Fibroblast of lung (primary cell): ENCODE data around the gene HIP1. TPM values are rescaled to one million over a fixed set of nuclear protein-coding genes. Genes with fewer than 3 reads are reported as not detected.

Experiments
- DNase-seq, 2 donors: peaks; one replicate each; pipeline versions ENCODE4 v3.0.0 to v3.0.0-alpha.2; 2010; ENCODE audit warnings: low read depth in 2 of 2
- H2AFZ ChIP-seq: 2 replicates; pipeline ENCODE4 v1.5.1; 2012; ENCODE audit warnings: low read length, control low read depth, inconsistent platforms
- H3K27ac ChIP-seq: 2 replicates; pipeline ENCODE4 v1.5.1; 2011; ENCODE audit warnings: low read length, control low read depth; ENCODE audit not compliant: insufficient read depth
- H3K27me3 ChIP-seq: 2 replicates; pipeline ENCODE4 v1.5.1; 2011; ENCODE audit warnings: mild to moderate bottlenecking, low read length; ENCODE audit not compliant: control insufficient read depth, insufficient read depth
- H3K36me3 ChIP-seq: 2 replicates; pipeline ENCODE4 v1.5.1; 2011; ENCODE audit warnings: low read length; ENCODE audit not compliant: control insufficient read depth, insufficient read depth
- H3K4me1 ChIP-seq: 2 replicates; pipeline ENCODE4 v1.5.1; 2011; ENCODE audit warnings: low read length; ENCODE audit not compliant: control insufficient read depth, insufficient read depth; ENCODE audit errors: extremely low read depth
- H3K4me2 ChIP-seq: 2 replicates; pipeline ENCODE4 v1.5.1; 2011; ENCODE audit warnings: low read length, control low read depth; ENCODE audit not compliant: insufficient read depth; ENCODE audit errors: extremely low read depth
- H3K4me3 ChIP-seq, 4 experiments: fragments of 200-600 bp in 1 of 4; sonication (generic) in 1 of 4; replicated peaks in 1 of 4; 2 replicates each; pipeline ENCODE4 v1.5.1; 2011 to 2016; ENCODE audit warnings: low read length in 4 of 4, low read depth in 3 of 4, mild to moderate bottlenecking in 3 of 4, control low read depth in 2 of 4, inconsistent platforms in 1 of 4, mixed read lengths in 1 of 4; ENCODE audit not compliant: insufficient read depth in 1 of 4; ENCODE audit errors: control extremely low read depth in 1 of 4
- H3K79me2 ChIP-seq: 2 replicates; pipeline ENCODE4 v1.5.1; 2012; ENCODE audit warnings: mild to moderate bottlenecking, low read length, inconsistent platforms; ENCODE audit not compliant: control insufficient read depth, insufficient read depth
- H3K9ac ChIP-seq: 2 replicates; pipeline ENCODE4 v1.5.1; 2011; ENCODE audit warnings: mild to moderate bottlenecking, low read length, control low read depth; ENCODE audit not compliant: insufficient read depth
- H3K9me3 ChIP-seq: 2 replicates; pipeline ENCODE4 v1.5.1; 2012; ENCODE audit warnings: low read depth, low read length; ENCODE audit not compliant: control insufficient read depth, insufficient read depth
- H4K20me1 ChIP-seq: 2 replicates; pipeline ENCODE4 v1.5.1; 2011; ENCODE audit warnings: low read length; ENCODE audit not compliant: control insufficient read depth, insufficient read depth; ENCODE audit errors: extremely low read depth
- EZH2 ChIP-seq: IDR thresholded peaks from 2 replicates; pipeline ENCODE4 v1.5.1; 2012; ENCODE audit warnings: low read length, control low read depth, mild to moderate bottlenecking; ENCODE audit errors: missing control alignments
- polyA plus RNA-seq, 2 donors: library from polyadenylated mRNA; depleted of rRNA in 1 of 2; stranded (reverse) in 1 of 2; unstranded in 1 of 2; fragments of >200 nt; gene quantifications; 2 replicates each; pipeline ENCODE4 v1.2.1, GENCODE V29; 2011 to 2012; ENCODE audit warnings: missing spikeins in 1 of 2
- total RNA-seq: library from RNA; depleted of rRNA; stranded (reverse); fragments of >200 nt; gene quantifications from 2 replicates; pipeline ENCODE4 v1.2.1, GENCODE V29; 2014
- TF ChIP-seq, protein P1 (sequence below), 2 donors: IDR thresholded peaks in 1 of 2; conservative IDR thresholded peaks in 1 of 2; 1 replicate in 1 of 2; 2 replicates in 1 of 2; pipeline ENCODE4 v1.5.1; 2011 to 2012; ENCODE audit warnings: low read length in 2 of 2, control low read depth in 1 of 2, inconsistent platforms in 1 of 2, low read depth in 1 of 2, mild to moderate bottlenecking in 1 of 2

HIP1 gene
- total and polyA plus RNA-seq, 2 donors (not counting 1 experiment from before 2014, with no cell fraction given) = 27.2 to 31.3 TPM

DNA sequence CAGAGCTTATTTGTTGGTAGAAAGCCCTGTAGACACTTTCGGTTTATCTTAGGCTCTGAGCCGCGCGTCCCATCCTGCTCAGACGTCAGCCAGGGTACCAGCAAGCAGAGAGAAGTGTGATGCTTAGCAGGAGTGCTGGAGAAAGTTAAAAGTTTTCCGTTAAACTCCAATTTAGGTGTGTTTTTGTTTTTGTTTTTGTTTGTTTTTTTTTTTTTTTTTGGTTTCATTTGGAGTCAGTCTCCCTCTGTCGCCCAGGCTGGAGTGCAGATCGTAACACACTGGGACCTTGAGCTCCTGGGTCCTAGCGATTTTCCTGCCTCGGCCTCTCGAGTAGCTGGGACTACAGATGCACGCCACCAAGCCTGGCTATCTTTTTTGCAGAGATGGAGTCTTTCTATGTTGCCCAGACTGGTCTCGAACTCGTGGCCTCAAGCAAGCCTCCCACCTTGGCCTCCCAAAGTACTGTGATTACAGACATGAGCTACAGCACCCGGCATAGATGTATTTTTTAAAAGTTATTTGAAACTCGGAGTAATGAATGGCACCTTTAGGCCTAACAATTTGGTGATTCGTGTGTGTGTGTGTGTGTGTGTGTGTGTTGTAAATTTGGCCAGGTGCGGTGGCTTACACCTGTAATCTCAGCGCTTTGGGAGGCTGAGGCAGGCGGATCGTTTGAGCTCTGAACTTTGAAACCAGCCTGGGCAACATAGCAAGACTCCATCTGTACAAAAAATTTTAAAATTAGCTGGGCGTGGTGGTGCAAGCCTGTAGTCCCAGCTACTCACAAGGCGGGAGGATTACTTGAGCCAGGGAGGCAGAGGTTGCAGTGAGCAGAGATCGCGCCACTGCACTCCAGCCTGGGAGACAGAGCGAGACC, 1.3 kb upstream of the HIP1 start:
- Histone ChIP-seq H4K20me1 (no peaks in the 10 kb centered on the region), H3K36me3 (no peaks in the 10 kb centered on the region), H3K27ac (peak overlapping the region; percentile 66), H3K27me3 (no peaks in the 10 kb centered on the region), H3K4me3 (peak overlapping the region; percentile 76 to 80 (median 77)), H3K9me3 (no peaks in the 10 kb centered on the region), H3K9ac (peak overlapping the region; percentile 56), H3K79me2 (peaks cover 17% of the 10 kb centered on the region), H3K4me2 (peak overlapping the region; percentile 89), H2AFZ (peak overlapping the region; percentile 80), H3K4me1 (peaks cover 2% of the 10 kb centered on the region)
- TF ChIP-seq, protein P1, sequence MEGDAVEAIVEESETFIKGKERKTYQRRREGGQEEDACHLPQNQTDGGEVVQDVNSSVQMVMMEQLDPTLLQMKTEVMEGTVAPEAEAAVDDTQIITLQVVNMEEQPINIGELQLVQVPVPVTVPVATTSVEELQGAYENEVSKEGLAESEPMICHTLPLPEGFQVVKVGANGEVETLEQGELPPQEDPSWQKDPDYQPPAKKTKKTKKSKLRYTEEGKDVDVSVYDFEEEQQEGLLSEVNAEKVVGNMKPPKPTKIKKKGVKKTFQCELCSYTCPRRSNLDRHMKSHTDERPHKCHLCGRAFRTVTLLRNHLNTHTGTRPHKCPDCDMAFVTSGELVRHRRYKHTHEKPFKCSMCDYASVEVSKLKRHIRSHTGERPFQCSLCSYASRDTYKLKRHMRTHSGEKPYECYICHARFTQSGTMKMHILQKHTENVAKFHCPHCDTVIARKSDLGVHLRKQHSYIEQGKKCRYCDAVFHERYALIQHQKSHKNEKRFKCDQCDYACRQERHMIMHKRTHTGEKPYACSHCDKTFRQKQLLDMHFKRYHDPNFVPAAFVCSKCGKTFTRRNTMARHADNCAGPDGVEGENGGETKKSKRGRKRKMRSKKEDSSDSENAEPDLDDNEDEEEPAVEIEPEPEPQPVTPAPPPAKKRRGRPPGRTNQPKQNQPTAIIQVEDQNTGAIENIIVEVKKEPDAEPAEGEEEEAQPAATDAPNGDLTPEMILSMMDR (conservative IDR thresholded peaks at IDR 0.05 in 1 of 2, IDR thresholded peaks at IDR 0.05 in 1 of 2; ENCODE audit: low read depth in 1 of 2, low read length in 2 of 2) = no peak
- no peak for TF ChIP-seq EZH2
- peak in 1 of 2 donors; percentile 64 for DNase-seq

DNA sequence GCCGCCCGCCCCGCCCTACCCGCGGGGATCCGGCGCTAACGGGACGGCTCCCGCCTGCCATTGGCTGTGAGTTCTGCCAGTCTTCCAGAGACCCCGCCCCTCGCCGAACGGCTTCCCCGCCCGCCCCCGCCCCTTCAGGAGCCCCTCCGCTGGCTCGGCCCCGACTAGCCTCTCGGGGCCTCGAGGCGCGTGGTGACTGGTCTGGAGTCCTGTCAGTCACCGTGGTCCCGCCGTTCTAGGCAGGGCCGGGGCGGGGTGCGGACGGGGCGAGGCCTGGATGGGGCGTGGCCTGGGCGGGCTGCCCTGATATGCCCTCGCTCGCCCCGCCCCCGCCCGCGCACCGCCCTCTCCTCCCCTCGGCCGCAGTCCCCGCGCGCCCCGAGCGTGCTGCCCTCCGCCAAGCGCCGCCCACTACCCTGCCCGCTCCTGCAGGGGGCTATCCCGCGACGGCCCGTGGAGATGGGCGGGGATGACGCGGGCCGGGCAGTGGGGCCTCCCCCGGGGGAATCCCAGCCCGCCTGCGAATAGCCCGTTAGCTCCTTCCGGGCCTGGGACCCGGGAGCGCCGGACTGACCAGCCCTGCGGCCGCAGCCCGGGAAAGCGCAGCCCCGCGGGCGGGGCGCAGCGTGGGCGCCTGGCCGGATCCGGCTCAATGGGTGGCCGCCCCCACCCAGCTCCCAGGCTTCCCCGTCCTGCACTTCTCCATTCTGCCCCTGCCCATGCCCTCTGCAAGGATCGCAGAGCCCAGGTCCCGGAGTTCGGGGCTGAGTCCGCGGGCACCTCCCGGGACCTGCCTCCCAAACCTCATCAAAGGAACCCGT, 444 bp upstream of the HIP1 start:
- Histone ChIP-seq H3K36me3 (no peaks in the 10 kb centered on the region), H2AFZ (peak overlapping the region; percentile 80), H3K4me1 (peaks cover 9% of the 10 kb centered on the region), H3K27me3 (no peaks in the 10 kb centered on the region), H4K20me1 (no peaks in the 10 kb centered on the region), H3K9ac (peak overlapping the region; percentile 87), H3K27ac (peak overlapping the region; percentile 78), H3K4me3 (peak overlapping the region; percentile 77 to 99 (median 91)), H3K79me2 (peaks cover 22% of the 10 kb centered on the region), H3K9me3 (no peaks in the 10 kb centered on the region), H3K4me2 (peak overlapping the region; percentile 93)
- TF ChIP-seq EZH2 = no peak
- TF ChIP-seq, protein P1 (conservative IDR thresholded peaks at IDR 0.05 in 1 of 2, IDR thresholded peaks at IDR 0.05 in 1 of 2; ENCODE audit: low read depth in 1 of 2, low read length in 2 of 2) = no peak
- DNase-seq = peak; percentile 98 to 99
